Esophagus squamous epithelium (tissue), 5 donors: ENCODE results near the gene MANSC1. TPM values are rescaled to one million over a fixed set of nuclear protein-coding genes. Genes with fewer than 3 reads are reported as not detected.

Experiments used
- DNase-seq: peaks from one replicate; lab custom pipeline; 2025; lab: John Stamatoyannopoulos, UW
- H3K27ac ChIP-seq, 4 donors: fragments of 200-600 bp; sonication (generic); one replicate each; pipeline ENCODE4 v1.5.1; 2016 to 2019; ENCODE audit warnings: mild to moderate bottlenecking in 1 of 4
- H3K27me3 ChIP-seq, 4 donors: fragments of 200-600 bp; sonication (generic); 1 replicate in 3 of 4; 2 replicates in 1 of 4; pipeline versions ENCODE4 v1.5.1 to v1.6.0; 2017 to 2021; ENCODE audit warnings: antibody characterized with exemption in 1 of 4
- H3K36me3 ChIP-seq, 3 donors: fragments of 200-600 bp; sonication (generic); one replicate each; pipeline ENCODE4 v1.5.1; 2016 to 2019
- H3K4me1 ChIP-seq, 3 donors: fragments of 200-600 bp; sonication (generic); one replicate each; pipeline ENCODE4 v1.5.1; 2017 to 2019
- H3K4me3 ChIP-seq, 4 donors: fragments of 200-600 bp; sonication (generic); 1 replicate in 3 of 4; 2 replicates in 1 of 4; pipeline ENCODE4 v1.5.1; 2016 to 2019; ENCODE audit warnings: mild to moderate bottlenecking in 2 of 4, moderate library complexity in 1 of 4
- H3K9me3 ChIP-seq, 3 donors: fragments of 200-600 bp; sonication (generic); one replicate each; pipeline ENCODE4 v1.5.1; 2016 to 2019
- CTCF ChIP-seq, 6 experiments: fragments of 450-650 bp in 4 of 6; fragments of 200-600 bp in 2 of 6; sonication (generic) in 2 of 6; IDR thresholded peaks; one replicate each; pipeline ENCODE4 v1.5.1; 2016 to 2019; ENCODE audit warnings: antibody characterized with exemption in 6 of 6, mild to moderate bottlenecking in 4 of 6, moderate library complexity in 4 of 6
- POLR2A ChIP-seq, 4 donors: fragments of 450-650 bp; IDR thresholded peaks; one replicate each; pipeline ENCODE4 v1.6.1; 2017; ENCODE audit warnings: antibody characterized with exemption in 4 of 4, mild to moderate bottlenecking in 4 of 4, moderate library complexity in 3 of 4
- WGBS, 2 donors: methylation state at CpG; one replicate each; pipeline ENCODE4 v1.1.5; 2018; 5-methylcytosine and 5-hydroxymethylcytosine counted together
- intact Hi-C: fragments of 100-400 bp; cut with DNase I; formaldehyde crosslinking; loops from one replicate; pipeline ENCODE4 v1.15.0; 2022
- total RNA-seq, 4 donors: library from RNA; depleted of rRNA; stranded (reverse); fragments of >200 nt; gene quantifications; one replicate each; pipeline ENCODE4 v1.1.0, GENCODE V29; 2016
- donor health status: DM: yes; HTN: yes; CAD: no.

MANSC1 gene
- total RNA-seq, 4 donors from 2014 or later, result 22.5 to 59.0 (median 47.7) TPM

- Histone ChIP-seq H3K36me3 (peaks cover 0 to 54% (median 0%) of the 10 kb centered on the region in 3 donors), H3K27me3 (no peaks in the 10 kb centered on the region), H3K4me1 (peaks cover 0 to 49% (median 15%) of the 10 kb centered on the region in 3 donors), H3K4me3 (no peak overlapping the region), H3K27ac (peak overlapping the region in 1 of 4 donors; percentile 22), H3K9me3 (no peaks in the 10 kb centered on the region)
- TF ChIP-seq POLR2A (IDR thresholded peaks at IDR 0.05), result no peak
- TF ChIP-seq CTCF (IDR thresholded peaks at IDR 0.05), result peak; percentile 66 to 82 (median 75)
- no peak for DNase-seq
- 25 to 34% methylated on average over 10 of the region's 10 CpGs for WGBS, 2 donors
- intact Hi-C loops, result loop anchor here (10.0 kb wide), 1 partner anchor 250 kb away; no protein-coding TSS in a partner anchor
Measured at GRCh38 chr12:12334367-12335040, 15.5 kb downstream of the MANSC1 start.

GRCh38 chr12:12333407-12334366 is 16.4 kb downstream of the MANSC1 start:
- H3K27ac ChIP-seq, result peak overlapping the region in 3 of 4 donors; percentile 22 to 68 (median 25)
- peaks cover 0 to 55% (median 0%) of the 10 kb centered on the region in 3 donors for H3K36me3 ChIP-seq
- no peaks in the 10 kb centered on the region for H3K9me3 ChIP-seq
- intact Hi-C loops, result loop anchor here (10.0 kb wide), 1 partner anchor 249 kb away; no protein-coding TSS in a partner anchor
- no peak for DNase-seq
- H3K4me3 ChIP-seq, result no peak overlapping the region
- 54 to 62% methylated on average over 12 of the region's 12 CpGs for WGBS, 2 donors
- TF ChIP-seq CTCF (IDR thresholded peaks at IDR 0.05) (no peak), POLR2A (IDR thresholded peaks at IDR 0.05) (no peak)
- no peaks in the 10 kb centered on the region for H3K27me3 ChIP-seq
- H3K4me1 ChIP-seq, result peaks cover 0 to 44% (median 15%) of the 10 kb centered on the region in 3 donors

GRCh38 chr12:12331896-12332295 is 18.1 kb downstream of the MANSC1 start:
- no peak overlapping the region for H3K4me3 ChIP-seq
- peaks cover 0 to 40% (median 0%) of the 10 kb centered on the region in 3 donors for H3K36me3 ChIP-seq
- H3K9me3 ChIP-seq, result no peaks in the 10 kb centered on the region
- peaks cover 0 to 50% (median 15%) of the 10 kb centered on the region in 3 donors for H3K4me1 ChIP-seq
- DNase-seq, result no peak
- peak overlapping the region; percentile 10 to 68 (median 26) for H3K27ac ChIP-seq
- TF ChIP-seq POLR2A (IDR thresholded peaks at IDR 0.05) (no peak), CTCF (IDR thresholded peaks at IDR 0.05) (no peak)
- no peaks in the 10 kb centered on the region for H3K27me3 ChIP-seq
- intact Hi-C loops, result loop anchor here (10.0 kb wide), 1 partner anchor 247 kb away; no protein-coding TSS in a partner anchor
- WGBS, 2 donors, result 25 to 50% methylated on average over 1 of the region's 1 CpG

- WGBS, 2 donors, result 72 to 79% methylated on average over 7 of the region's 7 CpGs
- H3K4me1 ChIP-seq, result peaks cover 0 to 50% (median 15%) of the 10 kb centered on the region in 3 donors
- no peak overlapping the region for H3K4me3 ChIP-seq
- no peaks in the 10 kb centered on the region for H3K9me3 ChIP-seq
- intact Hi-C loops, result loop anchor here (10.0 kb wide), 1 partner anchor 247 kb away; no protein-coding TSS in a partner anchor
- H3K27ac ChIP-seq, result peak overlapping the region in 1 of 4 donors; percentile 68
- TF ChIP-seq CTCF (IDR thresholded peaks at IDR 0.05) (no peak), POLR2A (IDR thresholded peaks at IDR 0.05) (no peak)
- peaks cover 0 to 34% (median 0%) of the 10 kb centered on the region in 3 donors for H3K36me3 ChIP-seq
- no peaks in the 10 kb centered on the region for H3K27me3 ChIP-seq
- DNase-seq, result no peak
Measured at GRCh38 chr12:12331244-12331771, 18.7 kb downstream of the MANSC1 start.
